ENCODE measurements around the gene NBR1.
A peak's percentile ranks its signal among the peaks of the same experiment; 100 is the strongest.
"Not testable (repeated sequence)": the region's sequence is repeated elsewhere in the genome, so short reads cannot be mapped to it uniquely, and the experiment has no call there.

Gene NBR1

GRCh38 chr17:43170766-43171585, at the start of gene NBR1:
TSS of gene NBR1 (plus strand) at chr17:43171214. CDS start at chr17:43175800, 4,586 bp downstream.
- peak; percentile 96 for DNase-seq

- peak; percentile 91 for DNase-seq
These were observed 45.7 kb upstream of the NBR1 start, which contains the start of gene BRCA1 for GRCh38 chr17:43125133-43125966. TSS of gene BRCA1 (minus strand) at chr17:43125364. CDS start at chr17:43124096, 1,268 bp downstream.

- no peak for DNase-seq
These were observed 44.8 kb upstream of the NBR1 start for GRCh38 chr17:43125967-43126910.

- DNase-seq: no peak
These were observed 44.1 kb upstream of the NBR1 start for GRCh38 chr17:43126911-43127290.

GRCh38 chr17:43127333-43127876, 43.6 kb upstream of the NBR1 start:
- DNase-seq: not testable (repeated sequence)

- DNase-seq: no peak
These were observed 41.4 kb upstream of the NBR1 start for GRCh38 chr17:43129671-43130010.

GRCh38 chr17:43132117-43132516, 38.9 kb upstream of the NBR1 start:
- no peak for DNase-seq

GRCh38 chr17:43133439-43133838, 37.6 kb upstream of the NBR1 start:
- not testable (repeated sequence) for DNase-seq

- no peak for DNase-seq
These were observed 36.1 kb upstream of the NBR1 start for GRCh38 chr17:43134774-43135453.

GRCh38 chr17:43135454-43135819, 35.6 kb upstream of the NBR1 start:
- no peak for DNase-seq

GRCh38 chr17:43136574-43136973, 34.4 kb upstream of the NBR1 start:
- not testable (repeated sequence) for DNase-seq

GRCh38 chr17:43138531-43138930, 32.5 kb upstream of the NBR1 start:
- DNase-seq: not testable (repeated sequence)

GRCh38 chr17:43140396-43141332, 30.4 kb upstream of the NBR1 start:
- no peak for DNase-seq

GRCh38 chr17:43142153-43142552, 28.9 kb upstream of the NBR1 start:
- no peak for DNase-seq

GRCh38 chr17:43143201-43143600, 27.8 kb upstream of the NBR1 start:
- DNase-seq: no peak

- no peak for DNase-seq
These were observed 24.4 kb upstream of the NBR1 start for GRCh38 chr17:43146649-43147048.

- DNase-seq: no peak
These were observed 19.0 kb upstream of the NBR1 start for GRCh38 chr17:43151880-43152456.

GRCh38 chr17:43153197-43153835, 17.7 kb upstream of the NBR1 start:
- DNase-seq: not testable (repeated sequence)

GRCh38 chr17:43155666-43156065, 15.3 kb upstream of the NBR1 start:
- no peak for DNase-seq

GRCh38 chr17:43159232-43159631, 11.8 kb upstream of the NBR1 start:
- not testable (repeated sequence) for DNase-seq

Measured in right forelimb (tissue), 1 donor.